Activated CD8-positive, alpha-beta memory T cell treated with anti-CD3 and anti-CD28 coated beads, Interleukin-2, amount 50 U/mL, for 1 hour (primary cell): ENCODE measurements around the gene SLC6A11.

ENCODE experiments used
- DNase-seq: peaks from one replicate; pipeline ENCODE4 v3.0.0-alpha.2; 2020; ENCODE audit errors: extremely low read depth

The SLC6A11 gene

GRCh38 chr3:10981031-10981430 lies 165.0 kb downstream of the SLC6A11 start:
- no peak for DNase-seq

- DNase-seq = no peak
Observed at GRCh38 chr3:10981961-10982360, 165.9 kb downstream of the SLC6A11 start.

GRCh38 chr3:10982782-10983181 lies 166.8 kb downstream of the SLC6A11 start:
- no peak for DNase-seq

GRCh38 chr3:10983219-10983916 lies 167.3 kb downstream of the SLC6A11 start:
- no peak for DNase-seq

GRCh38 chr3:10984371-10984896 lies 168.4 kb downstream of the SLC6A11 start:
- DNase-seq = no peak

- no peak for DNase-seq
Observed at GRCh38 chr3:10985181-10985580, 169.2 kb downstream of the SLC6A11 start.

GRCh38 chr3:10986592-10986991 lies 170.6 kb downstream of the SLC6A11 start:
- no peak for DNase-seq

- DNase-seq = no peak
Observed at GRCh38 chr3:10988001-10988665, 172.1 kb downstream of the SLC6A11 start.

GRCh38 chr3:10988991-10989484 lies 173.0 kb downstream of the SLC6A11 start:
- no peak for DNase-seq
